ENCODE data around the gene MELK. TPM values are rescaled to one million over a fixed set of nuclear protein-coding genes. Genes with fewer than 3 reads are reported as not detected.

The MELK gene
- total RNA-seq = 53.9 and 73.0 TPM in 2 replicates

GRCh38 chr9:36572515-36573418 is at the start of gene MELK:
MELK (plus strand) TSS chr9:36572895; CDS start chr9:36581682, 8,787 bp downstream.

Other genes with a start within 250 kb of the MELK start
- 36.0 and 40.2 TPM in 2 replicates for gene RNF38, start 172.6 kb upstream of the MELK start, total RNA-seq